ENCODE measurements around the gene STAC. TPM values are rescaled to one million over a fixed set of nuclear protein-coding genes. Genes with fewer than 3 reads are reported as not detected.

Gene STAC
- 10 to 100 TPM in 1 of 2 donors, 1 to 10 TPM in 1; 4.5 to 27.9 TPM for total RNA-seq
- 1 to 10 TPM; 7.2 to 7.4 TPM for polyA plus RNA-seq (ENCODE audit: insufficient read length in 2 of 2)
- long read RNA-seq, donor 1, partial matches to known transcripts = 0 of 2 reads
- long read RNA-seq, donor 1, other reads (novel, unspliced or antisense) = 0 of 2 reads
- long read RNA-seq, donor 2, partial matches to known transcripts = 0 of 1 reads
- long read RNA-seq, donor 2, other reads (novel, unspliced or antisense) = 0 of 1 reads
- long read RNA-seq, donor 3 = 0 reads
- long read RNA-seq, donor 4 = 0 reads

GRCh38 chr3:36380221-36381031, at the start of gene STAC:
TSS of gene STAC (plus strand) at chr3:36380504. CDS start at chr3:36380644, 140 bp downstream.
- H3K4me3 ChIP-seq (ENCODE audit: low read depth, low read length) = peak within 1 kb of the TSS; percentile 45
- H3K9me3 ChIP-seq (ENCODE audit: control insufficient read depth, insufficient read depth, low read length) = no peaks in the 10 kb centered on the region
- H3K27me3 ChIP-seq (ENCODE audit: control insufficient read depth, insufficient read depth, low read length) = peaks cover 5% of the 10 kb centered on the region
- 0% methylated on average over 61 of the region's 73 CpGs for WGBS (ENCODE audit: insufficient coverage)
- no peak within 1 kb of the TSS for H3K27ac ChIP-seq (ENCODE audit: low read depth, low read length)
- peaks cover 6% of the 10 kb centered on the region for H3K4me1 ChIP-seq (ENCODE audit: control insufficient read depth, insufficient read depth, low read length)
- peak in 2 of 6 donors; percentile 40 to 61 for DNase-seq (ENCODE audit: low read depth in 4 of 6, low spot score in 6 of 6)
- H3K36me3 ChIP-seq (ENCODE audit: control insufficient read depth, insufficient read depth, low read length) = no peaks in the 10 kb centered on the region

GRCh38 chr3:36332139-36332538, 48.2 kb upstream of the STAC start:
- Histone ChIP-seq H3K9me3 (ENCODE audit: control insufficient read depth, insufficient read depth, low read length) (no peaks in the 10 kb centered on the region), H3K36me3 (ENCODE audit: control insufficient read depth, insufficient read depth, low read length) (no peaks in the 10 kb centered on the region)
- no peak for DNase-seq (ENCODE audit: low read depth in 4 of 6, low spot score in 6 of 6)

GRCh38 chr3:36362216-36362615, 18.1 kb upstream of the STAC start:
- H3K27me3 ChIP-seq (ENCODE audit: control insufficient read depth, insufficient read depth, low read length) = no peaks in the 10 kb centered on the region

More at GRCh38 chr3:36332139-36332538, 48.2 kb upstream of the STAC start:
- Histone ChIP-seq H3K4me3 (ENCODE audit: low read depth, low read length) (no peak overlapping the region), H3K27ac (ENCODE audit: low read depth, low read length) (no peak overlapping the region), H3K4me1 (ENCODE audit: control insufficient read depth, insufficient read depth, low read length) (no peaks in the 10 kb centered on the region), H3K27me3 (ENCODE audit: control insufficient read depth, insufficient read depth, low read length) (no peaks in the 10 kb centered on the region)

GRCh38 chr3:36362973-36363372, 17.3 kb upstream of the STAC start:
- WGBS (ENCODE audit: insufficient coverage) = 40% methylated on average over 1 of the region's 2 CpGs
- DNase-seq (ENCODE audit: low read depth in 4 of 6, low spot score in 6 of 6) = no peak

More at GRCh38 chr3:36362216-36362615, 18.1 kb upstream of the STAC start:
- Histone ChIP-seq H3K9me3 (ENCODE audit: control insufficient read depth, insufficient read depth, low read length) (no peaks in the 10 kb centered on the region), H3K27ac (ENCODE audit: low read depth, low read length) (no peak overlapping the region), H3K36me3 (ENCODE audit: control insufficient read depth, insufficient read depth, low read length) (no peaks in the 10 kb centered on the region), H3K4me1 (ENCODE audit: control insufficient read depth, insufficient read depth, low read length) (no peaks in the 10 kb centered on the region), H3K4me3 (ENCODE audit: low read depth, low read length) (no peak overlapping the region)
- 93% methylated on average over 2 of the region's 4 CpGs for WGBS (ENCODE audit: insufficient coverage)
- no peak for DNase-seq (ENCODE audit: low read depth in 4 of 6, low spot score in 6 of 6)

GRCh38 chr3:36364260-36364659, 16.0 kb upstream of the STAC start:
- H3K27me3 ChIP-seq (ENCODE audit: control insufficient read depth, insufficient read depth, low read length) = no peaks in the 10 kb centered on the region
- no peaks in the 10 kb centered on the region for H3K9me3 ChIP-seq (ENCODE audit: control insufficient read depth, insufficient read depth, low read length)
- DNase-seq (ENCODE audit: low read depth in 4 of 6, low spot score in 6 of 6) = no peak
- no peak overlapping the region for H3K27ac ChIP-seq (ENCODE audit: low read depth, low read length)
- WGBS (ENCODE audit: insufficient coverage) = 95% methylated on average over 2 of the region's 4 CpGs
- H3K4me3 ChIP-seq (ENCODE audit: low read depth, low read length) = no peak overlapping the region
- no peaks in the 10 kb centered on the region for H3K36me3 ChIP-seq (ENCODE audit: control insufficient read depth, insufficient read depth, low read length)
- no peaks in the 10 kb centered on the region for H3K4me1 ChIP-seq (ENCODE audit: control insufficient read depth, insufficient read depth, low read length)

More at GRCh38 chr3:36362973-36363372, 17.3 kb upstream of the STAC start:
- H3K9me3 ChIP-seq (ENCODE audit: control insufficient read depth, insufficient read depth, low read length) = no peaks in the 10 kb centered on the region
- no peaks in the 10 kb centered on the region for H3K4me1 ChIP-seq (ENCODE audit: control insufficient read depth, insufficient read depth, low read length)
- no peaks in the 10 kb centered on the region for H3K36me3 ChIP-seq (ENCODE audit: control insufficient read depth, insufficient read depth, low read length)
- H3K27ac ChIP-seq (ENCODE audit: low read depth, low read length) = no peak overlapping the region
- no peaks in the 10 kb centered on the region for H3K27me3 ChIP-seq (ENCODE audit: control insufficient read depth, insufficient read depth, low read length)
- H3K4me3 ChIP-seq (ENCODE audit: low read depth, low read length) = no peak overlapping the region

GRCh38 chr3:36365829-36366228, 14.5 kb upstream of the STAC start:
- Histone ChIP-seq H3K9me3 (ENCODE audit: control insufficient read depth, insufficient read depth, low read length) (no peaks in the 10 kb centered on the region), H3K36me3 (ENCODE audit: control insufficient read depth, insufficient read depth, low read length) (no peaks in the 10 kb centered on the region), H3K27me3 (ENCODE audit: control insufficient read depth, insufficient read depth, low read length) (no peaks in the 10 kb centered on the region), H3K27ac (ENCODE audit: low read depth, low read length) (no peak overlapping the region), H3K4me3 (ENCODE audit: low read depth, low read length) (no peak overlapping the region), H3K4me1 (ENCODE audit: control insufficient read depth, insufficient read depth, low read length) (no peaks in the 10 kb centered on the region)
- 94% methylated on average over 2 of the region's 3 CpGs for WGBS (ENCODE audit: insufficient coverage)
- DNase-seq (ENCODE audit: low read depth in 4 of 6, low spot score in 6 of 6) = no peak

GRCh38 chr3:36366308-36366707, 14.0 kb upstream of the STAC start:
- H3K4me3 ChIP-seq (ENCODE audit: low read depth, low read length) = no peak overlapping the region
- no peak overlapping the region for H3K27ac ChIP-seq (ENCODE audit: low read depth, low read length)
- no peaks in the 10 kb centered on the region for H3K36me3 ChIP-seq (ENCODE audit: control insufficient read depth, insufficient read depth, low read length)
- DNase-seq (ENCODE audit: low read depth in 4 of 6, low spot score in 6 of 6) = no peak
- no peaks in the 10 kb centered on the region for H3K27me3 ChIP-seq (ENCODE audit: control insufficient read depth, insufficient read depth, low read length)
- no peaks in the 10 kb centered on the region for H3K9me3 ChIP-seq (ENCODE audit: control insufficient read depth, insufficient read depth, low read length)
- 97% methylated on average over 3 of the region's 4 CpGs for WGBS (ENCODE audit: insufficient coverage)
- H3K4me1 ChIP-seq (ENCODE audit: control insufficient read depth, insufficient read depth, low read length) = no peaks in the 10 kb centered on the region

- H3K27me3 ChIP-seq (ENCODE audit: control insufficient read depth, insufficient read depth, low read length) = no peaks in the 10 kb centered on the region
- H3K4me3 ChIP-seq (ENCODE audit: low read depth, low read length) = no peak overlapping the region
- H3K9me3 ChIP-seq (ENCODE audit: control insufficient read depth, insufficient read depth, low read length) = no peaks in the 10 kb centered on the region
- DNase-seq (ENCODE audit: low read depth in 4 of 6, low spot score in 6 of 6) = no peak
- no CpG with 5 or more reads among the region's 3 CpGs for WGBS (ENCODE audit: insufficient coverage)
- H3K4me1 ChIP-seq (ENCODE audit: control insufficient read depth, insufficient read depth, low read length) = no peaks in the 10 kb centered on the region
- no peaks in the 10 kb centered on the region for H3K36me3 ChIP-seq (ENCODE audit: control insufficient read depth, insufficient read depth, low read length)
- no peak overlapping the region for H3K27ac ChIP-seq (ENCODE audit: low read depth, low read length)
Measured at GRCh38 chr3:36367912-36368573, 12.3 kb upstream of the STAC start.

- no peaks in the 10 kb centered on the region for H3K9me3 ChIP-seq (ENCODE audit: control insufficient read depth, insufficient read depth, low read length)
- H3K27ac ChIP-seq (ENCODE audit: low read depth, low read length) = no peak overlapping the region
- no peaks in the 10 kb centered on the region for H3K27me3 ChIP-seq (ENCODE audit: control insufficient read depth, insufficient read depth, low read length)
- H3K36me3 ChIP-seq (ENCODE audit: control insufficient read depth, insufficient read depth, low read length) = no peaks in the 10 kb centered on the region
- H3K4me1 ChIP-seq (ENCODE audit: control insufficient read depth, insufficient read depth, low read length) = no peaks in the 10 kb centered on the region
- no peak for DNase-seq (ENCODE audit: low read depth in 4 of 6, low spot score in 6 of 6)
- H3K4me3 ChIP-seq (ENCODE audit: low read depth, low read length) = no peak overlapping the region
Measured at GRCh38 chr3:36372534-36372935, 7.8 kb upstream of the STAC start.

Data from spinal cord (tissue), 10 donors.